PFSK-1 (cell line): ENCODE data around the gene NDRG2.

Experiments
- FOXP2 ChIP-seq: optimal IDR thresholded peaks from 2 replicates; pipeline ENCODE3; 2011; ENCODE audit warnings: borderline replicate concordance, control low read depth, inconsistent platforms; ENCODE audit not compliant: insufficient read depth; ENCODE audit errors: extremely low read length, extremely low read depth
- POLR2AphosphoS5 ChIP-seq: IDR thresholded peaks from 2 replicates; pipeline ENCODE4 v1.6.1; 2012; ENCODE audit warnings: low read depth, mild to moderate bottlenecking, control low read depth, low read length, moderate library complexity
- SIN3A ChIP-seq: IDR thresholded peaks from 2 replicates; pipeline ENCODE4 v1.6.1; 2012; ENCODE audit warnings: mild to moderate bottlenecking, low read length, moderate library complexity, borderline replicate concordance; ENCODE audit not compliant: insufficient read depth
- TAF1 ChIP-seq: IDR thresholded peaks from 2 replicates; pipeline ENCODE4 v1.6.1; 2012; ENCODE audit warnings: low read length, control low read depth, borderline replicate concordance; ENCODE audit not compliant: insufficient read depth
- TF ChIP-seq, protein P1 (sequence below), 2 experiments: IDR thresholded peaks; 2 replicates each; pipeline versions ENCODE4 v1.6.1 to v1.8.0; 2011 to 2012; ENCODE audit warnings: low read depth in 2 of 2, low read length in 2 of 2, control low read depth in 1 of 2, inconsistent platforms in 1 of 2, mild to moderate bottlenecking in 1 of 2, moderate library complexity in 1 of 2; ENCODE audit not compliant: insufficient read depth in 1 of 2

NDRG2 gene

DNA sequence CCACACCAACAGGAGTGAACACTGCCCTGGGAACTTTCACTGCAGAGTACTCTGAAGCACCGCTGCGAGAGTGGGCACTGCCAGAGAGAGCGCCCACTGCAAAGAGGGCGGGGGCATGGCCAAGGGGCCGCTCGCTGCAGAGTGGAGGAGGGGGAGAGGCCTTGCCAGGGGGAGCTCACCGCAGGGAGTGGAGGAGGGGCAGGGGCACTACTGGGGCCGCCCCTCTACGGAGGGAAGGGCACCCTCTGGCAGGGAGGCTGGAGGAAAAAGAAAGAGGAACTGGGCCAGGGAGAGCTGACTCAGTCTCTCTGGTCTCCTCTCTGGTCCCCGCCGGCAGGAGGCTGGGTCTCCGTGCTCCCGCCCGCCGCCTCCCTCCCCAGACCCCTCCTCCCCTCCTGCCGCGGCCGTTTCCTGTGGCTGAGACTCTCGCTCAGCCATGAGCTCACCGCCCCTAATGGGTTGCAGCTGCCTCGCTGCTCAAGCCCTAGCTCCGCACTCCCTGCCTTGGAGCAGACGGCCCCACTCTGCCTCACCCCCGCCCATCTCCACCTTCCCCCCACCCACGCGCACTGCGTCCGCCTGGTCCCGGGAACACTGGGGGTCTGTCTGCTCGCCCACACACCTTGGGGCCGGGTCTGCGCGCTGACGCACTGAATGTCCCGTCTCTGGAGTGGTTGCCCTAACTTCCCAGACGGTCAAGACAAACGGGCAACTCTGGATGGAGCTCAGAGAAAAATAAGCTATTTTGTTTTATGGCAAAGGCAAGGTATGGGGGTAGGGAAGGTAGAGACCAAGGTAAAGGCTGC lies 46.6 kb upstream of the NDRG2 start:
- TF ChIP-seq FOXP2 (no peak), SIN3A (no peak; the same call in 1 of the 2 replicates), POLR2AphosphoS5 (peak; percentile 48), TAF1 (0 out of 2 replicates have a peak, but pooled peaks have one; percentile 51)
- TF ChIP-seq, protein P1, sequence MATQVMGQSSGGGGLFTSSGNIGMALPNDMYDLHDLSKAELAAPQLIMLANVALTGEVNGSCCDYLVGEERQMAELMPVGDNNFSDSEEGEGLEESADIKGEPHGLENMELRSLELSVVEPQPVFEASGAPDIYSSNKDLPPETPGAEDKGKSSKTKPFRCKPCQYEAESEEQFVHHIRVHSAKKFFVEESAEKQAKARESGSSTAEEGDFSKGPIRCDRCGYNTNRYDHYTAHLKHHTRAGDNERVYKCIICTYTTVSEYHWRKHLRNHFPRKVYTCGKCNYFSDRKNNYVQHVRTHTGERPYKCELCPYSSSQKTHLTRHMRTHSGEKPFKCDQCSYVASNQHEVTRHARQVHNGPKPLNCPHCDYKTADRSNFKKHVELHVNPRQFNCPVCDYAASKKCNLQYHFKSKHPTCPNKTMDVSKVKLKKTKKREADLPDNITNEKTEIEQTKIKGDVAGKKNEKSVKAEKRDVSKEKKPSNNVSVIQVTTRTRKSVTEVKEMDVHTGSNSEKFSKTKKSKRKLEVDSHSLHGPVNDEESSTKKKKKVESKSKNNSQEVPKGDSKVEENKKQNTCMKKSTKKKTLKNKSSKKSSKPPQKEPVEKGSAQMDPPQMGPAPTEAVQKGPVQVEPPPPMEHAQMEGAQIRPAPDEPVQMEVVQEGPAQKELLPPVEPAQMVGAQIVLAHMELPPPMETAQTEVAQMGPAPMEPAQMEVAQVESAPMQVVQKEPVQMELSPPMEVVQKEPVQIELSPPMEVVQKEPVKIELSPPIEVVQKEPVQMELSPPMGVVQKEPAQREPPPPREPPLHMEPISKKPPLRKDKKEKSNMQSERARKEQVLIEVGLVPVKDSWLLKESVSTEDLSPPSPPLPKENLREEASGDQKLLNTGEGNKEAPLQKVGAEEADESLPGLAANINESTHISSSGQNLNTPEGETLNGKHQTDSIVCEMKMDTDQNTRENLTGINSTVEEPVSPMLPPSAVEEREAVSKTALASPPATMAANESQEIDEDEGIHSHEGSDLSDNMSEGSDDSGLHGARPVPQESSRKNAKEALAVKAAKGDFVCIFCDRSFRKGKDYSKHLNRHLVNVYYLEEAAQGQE (IDR thresholded peaks at IDR 0.05; ENCODE audit: insufficient read depth in 1 of 2, low read depth in 2 of 2, low read length in 2 of 2) = no peak

- no peak for TF ChIP-seq FOXP2
Measured at GRCh38 chr14:21070610-21071224, 45.9 kb upstream of the NDRG2 start.

GRCh38 chr14:21070083-21070609 lies 45.3 kb upstream of the NDRG2 start, which contains the start of gene ARHGEF40:
ARHGEF40 (plus strand) TSS chr14:21070304; CDS start chr14:21070397, 93 bp downstream.
- no peak for TF ChIP-seq TAF1

DNA sequence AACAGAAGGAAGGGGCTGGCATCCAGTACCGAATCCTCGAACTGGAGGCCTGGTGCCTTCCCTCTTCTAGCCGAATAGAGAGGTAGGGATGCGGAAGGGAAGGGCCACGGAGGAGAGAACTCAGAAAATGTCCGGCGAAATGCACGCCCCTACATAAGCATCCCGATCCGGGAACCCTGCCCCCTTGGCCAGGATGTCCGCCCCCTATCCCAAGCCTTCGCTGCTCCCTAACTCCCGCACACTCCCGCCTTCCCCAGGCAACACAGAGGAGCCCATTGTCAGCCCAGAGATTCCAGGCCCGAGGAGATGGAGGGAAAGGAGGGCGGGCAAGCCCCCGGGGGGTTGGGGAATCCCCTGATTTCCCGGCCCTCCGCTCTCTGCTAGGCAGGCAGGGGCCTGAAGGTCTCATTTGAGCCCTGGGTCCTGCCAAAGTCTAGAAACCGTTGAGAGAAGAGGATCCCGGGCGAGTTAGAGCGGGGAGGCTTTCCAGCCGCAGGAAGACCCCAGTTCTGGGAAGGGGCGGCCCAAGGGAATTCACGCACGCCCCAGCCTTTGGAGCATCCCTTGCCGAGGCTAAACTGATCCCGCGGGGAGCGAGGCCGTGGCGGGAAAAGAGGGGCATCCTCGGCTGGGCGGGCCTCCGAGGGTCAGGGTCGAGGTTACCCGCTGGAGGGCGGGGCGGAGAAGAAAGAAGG lies 44.7 kb upstream of the NDRG2 start:
- TF ChIP-seq POLR2AphosphoS5 (no peak), SIN3A (no peak), FOXP2 (no peak), TAF1 (no peak)
- TF ChIP-seq, protein P1 (IDR thresholded peaks at IDR 0.05; ENCODE audit: insufficient read depth in 1 of 2, low read depth in 2 of 2, low read length in 2 of 2) = no peak

DNA sequence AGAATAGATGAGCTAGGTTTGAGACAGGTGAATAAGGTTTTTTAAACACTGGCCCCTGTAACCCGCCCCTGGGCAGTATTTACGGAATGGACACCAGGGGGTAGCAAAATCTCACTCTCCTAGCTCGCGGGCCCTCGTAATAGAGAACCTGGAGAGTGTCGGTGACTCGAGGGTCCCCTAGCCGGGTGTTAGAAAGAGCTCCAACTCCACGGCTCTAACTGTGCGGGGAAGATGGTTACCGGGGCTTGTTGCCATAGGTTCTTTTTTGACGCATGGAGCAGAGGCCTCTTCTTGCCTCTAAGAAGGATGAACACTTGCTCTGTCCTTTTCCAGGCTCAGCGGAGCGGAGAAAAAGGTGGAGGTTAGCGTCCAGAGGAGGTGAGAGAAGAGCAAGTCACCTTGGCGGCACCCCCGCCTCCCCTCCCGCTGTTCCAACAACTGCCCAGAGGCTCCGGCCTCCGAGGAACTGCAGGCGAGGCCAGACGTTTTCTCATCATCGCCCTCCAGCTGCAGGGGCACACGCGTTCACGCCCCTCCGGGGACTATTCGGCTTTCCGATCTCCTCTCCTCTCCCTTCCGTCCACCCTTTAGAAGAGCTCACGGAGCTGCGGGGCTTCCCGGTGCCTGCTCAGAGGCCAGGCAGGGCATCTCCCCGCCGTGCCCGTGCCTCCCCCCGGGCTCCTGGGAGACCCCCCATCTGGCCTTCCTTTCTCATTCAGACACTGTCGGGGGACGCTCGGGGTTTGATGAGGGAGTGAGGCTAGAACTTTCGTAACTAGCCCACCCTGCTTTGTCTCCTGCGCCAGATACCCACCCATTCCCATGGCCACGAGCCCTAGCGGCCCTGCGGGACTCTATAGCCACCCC lies 43.9 kb upstream of the NDRG2 start:
- TF ChIP-seq FOXP2 (no peak), SIN3A (no peak), POLR2AphosphoS5 (no peak), TAF1 (no peak)
- TF ChIP-seq, protein P1 (IDR thresholded peaks at IDR 0.05; ENCODE audit: insufficient read depth in 1 of 2, low read depth in 2 of 2, low read length in 2 of 2) = no peak
